KOPT-K1 (cell line): ENCODE data around the gene ABCE1.
A peak's percentile ranks its signal among the peaks of the same experiment; 100 is the strongest.

Experiments
- H3K27ac ChIP-seq: fragments of 200-600 bp; sonication (generic); 2 replicates; pipeline ENCODE4 v1.5.1; 2016; ENCODE audit warnings: antibody characterized with exemption, mild to moderate bottlenecking, low read depth, low read length; ENCODE audit not compliant: poor library complexity, severe bottlenecking
- H3K36me3 ChIP-seq: fragments of 200-600 bp; sonication (generic); 2 replicates; pipeline ENCODE4 v1.5.1; 2017; ENCODE audit warnings: antibody characterized with exemption, mild to moderate bottlenecking, low read length, moderate library complexity; ENCODE audit not compliant: insufficient read depth
- H3K9me3 ChIP-seq: fragments of 200-600 bp; sonication (generic); 2 replicates; pipeline ENCODE4 v1.5.1; 2017; ENCODE audit warnings: antibody characterized with exemption, low read length, mild to moderate bottlenecking; ENCODE audit not compliant: insufficient read depth, poor library complexity, severe bottlenecking

The ABCE1 gene

GRCh38 chr4:145083891-145084605, 14.1 kb upstream of the ABCE1 start:
- Histone ChIP-seq H3K36me3 (peaks cover 73% of the 10 kb centered on the region), H3K27ac (no peak overlapping the region)

DNA sequence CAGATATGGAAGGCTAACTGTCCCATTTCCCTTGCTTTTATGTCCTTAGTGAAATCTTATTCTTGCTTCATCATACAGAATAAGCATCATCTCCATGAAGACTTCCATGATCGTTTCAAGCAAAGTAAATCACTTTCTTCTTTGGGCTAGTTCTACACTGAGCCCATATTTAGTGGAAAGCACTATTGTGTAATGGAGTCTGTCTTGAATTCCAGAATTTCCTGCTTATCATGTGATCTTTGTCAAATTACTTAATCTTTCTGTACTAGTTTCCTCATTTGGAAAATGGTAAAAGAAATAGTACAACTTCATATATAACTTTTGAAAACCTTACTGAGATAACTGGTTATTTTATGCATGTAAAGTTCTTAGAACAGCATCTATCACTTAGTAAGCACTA, 7.7 kb upstream of the ABCE1 start:
- Histone ChIP-seq H3K27ac (no peak overlapping the region), H3K9me3 (peaks cover 12% of the 10 kb centered on the region), H3K36me3 (peaks cover 97% of the 10 kb centered on the region)

More at GRCh38 chr4:145083891-145084605, 14.1 kb upstream of the ABCE1 start:
- H3K9me3 ChIP-seq: peaks cover under 1% of the 10 kb centered on the region

DNA sequence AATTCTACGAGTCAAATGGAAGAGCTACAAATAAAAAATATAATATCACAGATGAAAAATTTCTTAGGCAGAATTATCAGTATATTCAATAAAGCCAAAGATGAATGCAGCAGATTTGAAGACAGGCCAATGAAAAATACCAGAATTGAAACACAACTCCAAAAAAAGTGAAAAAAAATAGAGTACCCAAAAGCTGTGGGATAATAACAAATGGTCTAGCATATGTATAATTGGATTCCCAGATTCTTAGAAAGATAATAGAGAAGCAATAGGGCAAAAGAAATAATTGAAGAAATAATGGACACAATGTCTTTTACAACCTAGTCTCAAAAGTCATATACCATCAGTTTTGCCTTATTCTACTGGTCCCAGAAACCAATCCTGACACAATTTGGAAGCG, 4.5 kb upstream of the ABCE1 start:
- Histone ChIP-seq H3K36me3 (peaks cover 75% of the 10 kb centered on the region), H3K27ac (no peak overlapping the region), H3K9me3 (peaks cover 12% of the 10 kb centered on the region)

GRCh38 chr4:145097331-145097820, 735 bp upstream of the ABCE1 start:
- peaks cover 12% of the 10 kb centered on the region for H3K9me3 ChIP-seq
- peaks cover 52% of the 10 kb centered on the region for H3K36me3 ChIP-seq
- H3K27ac ChIP-seq: peak overlapping the region; percentile 85

- H3K36me3 ChIP-seq: peaks cover 51% of the 10 kb centered on the region
- H3K9me3 ChIP-seq: peaks cover 8% of the 10 kb centered on the region
- peak overlapping the region; percentile 85 for H3K27ac ChIP-seq
These were observed 545 bp downstream of the ABCE1 start for GRCh38 chr4:145098675-145099037.

GRCh38 chr4:145099653-145100052, 1.5 kb downstream of the ABCE1 start:
- Histone ChIP-seq H3K36me3 (peaks cover 51% of the 10 kb centered on the region), H3K27ac (peak overlapping the region; percentile 85), H3K9me3 (no peaks in the 10 kb centered on the region)

DNA sequence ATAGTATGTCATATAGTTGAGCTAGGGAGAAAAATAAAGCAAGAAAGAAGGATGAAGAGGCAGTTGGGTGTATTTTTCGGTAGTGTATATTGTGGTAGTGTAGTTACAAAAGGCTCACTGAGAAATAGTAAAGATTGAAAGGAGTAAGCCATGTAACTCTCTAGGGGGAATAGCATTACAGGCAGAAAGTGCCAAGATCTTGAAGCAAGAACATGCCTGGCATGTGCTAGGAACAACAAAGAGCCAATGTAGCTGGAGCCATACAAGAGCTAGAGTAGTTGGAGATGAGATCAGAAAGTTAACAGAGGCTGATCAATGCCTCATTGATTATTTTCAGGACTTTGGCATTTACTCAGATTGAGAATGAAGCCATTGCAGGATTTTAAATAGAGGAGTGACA, 3.0 kb downstream of the ABCE1 start:
- H3K27ac ChIP-seq: no peak overlapping the region
- H3K9me3 ChIP-seq: no peaks in the 10 kb centered on the region
- H3K36me3 ChIP-seq: peaks cover 51% of the 10 kb centered on the region

GRCh38 chr4:145102619-145103018, 4.5 kb downstream of the ABCE1 start:
- Histone ChIP-seq H3K9me3 (no peaks in the 10 kb centered on the region), H3K27ac (no peak overlapping the region), H3K36me3 (peaks cover 66% of the 10 kb centered on the region)

DNA sequence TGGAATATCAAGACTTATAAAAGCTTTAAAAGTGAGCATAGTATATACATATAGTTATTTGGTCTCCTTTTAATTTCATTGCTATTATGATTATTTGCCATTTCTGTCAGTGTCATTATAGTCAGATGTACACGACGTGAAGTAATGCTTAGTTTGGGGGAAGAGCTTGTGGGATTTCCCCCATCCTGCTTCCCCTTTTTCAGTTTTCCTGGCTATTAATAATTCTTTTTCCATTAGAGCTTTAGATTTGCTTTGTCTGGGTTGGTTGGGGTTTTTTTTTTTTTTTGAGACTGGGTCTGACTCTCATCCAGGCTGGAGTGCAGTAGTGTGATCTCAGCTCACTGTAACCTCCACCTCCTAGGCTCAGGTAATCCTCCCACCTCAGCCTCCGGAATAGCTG, 5.4 kb downstream of the ABCE1 start:
- Histone ChIP-seq H3K36me3 (peaks cover 75% of the 10 kb centered on the region), H3K27ac (no peak overlapping the region), H3K9me3 (no peaks in the 10 kb centered on the region)

DNA sequence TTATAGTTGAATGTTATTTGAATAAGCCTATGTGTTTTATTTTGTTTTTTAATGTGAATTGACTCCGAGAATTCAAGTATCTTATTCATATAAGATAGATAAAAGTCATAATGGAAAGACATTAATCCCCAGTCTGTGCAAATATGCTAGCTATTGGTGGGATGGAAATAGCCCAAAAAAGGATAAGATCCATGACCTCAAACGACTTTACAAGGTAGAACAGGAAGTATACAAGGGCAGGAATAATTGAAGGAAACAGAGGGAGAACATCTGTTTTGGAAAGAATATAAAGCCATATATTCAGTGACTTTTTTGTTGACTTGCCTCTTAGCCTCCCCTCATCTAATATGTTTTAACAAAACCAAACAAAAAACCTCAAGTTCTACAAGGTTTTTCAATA, 9.0 kb downstream of the ABCE1 start:
- no peak overlapping the region for H3K27ac ChIP-seq
- peaks cover 99% of the 10 kb centered on the region for H3K36me3 ChIP-seq
- no peaks in the 10 kb centered on the region for H3K9me3 ChIP-seq

DNA sequence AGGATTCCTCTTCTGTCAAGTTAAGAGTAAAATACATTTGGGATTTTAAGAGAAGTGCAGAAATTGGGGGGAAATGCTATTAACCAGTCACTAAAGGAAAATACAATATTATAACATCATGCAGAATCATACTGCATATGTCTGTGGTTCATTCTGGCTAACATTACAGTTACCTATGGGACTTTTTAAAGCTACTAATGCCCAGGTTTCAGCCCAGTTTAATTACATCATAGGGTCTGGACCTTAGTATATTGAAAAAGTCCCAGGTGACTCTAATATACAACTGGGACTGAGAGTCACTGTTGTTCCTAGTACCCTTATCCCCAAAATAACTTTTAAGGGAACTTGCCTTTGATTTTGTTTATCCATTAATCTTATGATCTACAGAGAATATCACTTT, 10.0 kb downstream of the ABCE1 start:
- Histone ChIP-seq H3K36me3 (peaks cover 100% of the 10 kb centered on the region), H3K27ac (no peak overlapping the region), H3K9me3 (no peaks in the 10 kb centered on the region)

DNA sequence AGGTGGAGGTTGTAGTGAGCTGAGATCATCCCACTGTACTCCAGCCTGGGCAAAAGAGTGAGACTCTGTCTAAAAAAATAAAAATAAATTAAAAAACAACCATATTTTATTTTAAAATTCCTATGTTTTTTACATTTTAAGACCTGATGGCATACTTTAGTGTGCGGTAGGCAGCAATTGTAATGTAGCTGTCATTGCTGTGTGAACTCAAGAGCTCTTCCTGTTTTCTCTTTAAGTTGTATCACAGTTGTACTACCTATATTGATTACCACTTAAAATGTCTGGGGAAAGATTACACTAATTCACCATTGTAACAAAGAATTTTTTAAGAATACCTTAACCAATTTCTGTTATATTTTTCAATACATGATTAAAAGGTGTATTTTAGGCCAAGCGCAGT, 27.3 kb downstream of the ABCE1 start:
- no peak overlapping the region for H3K27ac ChIP-seq
- peaks cover 100% of the 10 kb centered on the region for H3K36me3 ChIP-seq
- H3K9me3 ChIP-seq: no peaks in the 10 kb centered on the region

DNA sequence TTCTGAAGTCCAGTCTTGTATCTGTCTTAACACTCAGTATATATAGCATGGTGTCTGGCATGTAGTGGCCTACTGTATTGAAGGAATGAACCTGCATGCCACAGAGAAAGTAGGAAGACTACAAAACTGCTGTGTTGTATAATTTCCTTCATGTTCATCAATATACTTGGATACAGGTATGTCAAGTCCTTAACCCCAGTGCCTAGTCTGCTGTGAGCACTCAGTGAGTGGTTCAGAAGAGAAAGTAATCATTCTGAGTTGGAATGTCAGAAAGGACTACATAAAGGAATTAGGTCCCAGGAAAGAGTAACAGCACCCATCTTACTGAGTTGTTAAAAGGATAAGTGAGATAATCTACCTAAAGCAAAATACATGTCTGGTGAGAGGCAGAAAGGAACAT, 32.0 kb downstream of the ABCE1 start:
- Histone ChIP-seq H3K9me3 (no peaks in the 10 kb centered on the region), H3K36me3 (peaks cover 97% of the 10 kb centered on the region), H3K27ac (peak overlapping the region; percentile 45)

- Histone ChIP-seq H3K27ac (peak overlapping the region; percentile 45), H3K36me3 (peaks cover 97% of the 10 kb centered on the region), H3K9me3 (no peaks in the 10 kb centered on the region)
These were observed 32.8 kb downstream of the ABCE1 start for GRCh38 chr4:145130788-145131399.

- Histone ChIP-seq H3K27ac (no peak overlapping the region), H3K9me3 (no peaks in the 10 kb centered on the region), H3K36me3 (peaks cover 91% of the 10 kb centered on the region)
These were observed 33.7 kb downstream of the ABCE1 start for GRCh38 chr4:145131848-145132247.
